K562 (cell line): ENCODE measurements around the gene WDR64.

ENCODE experiments used
- CEBPG ChIP-seq, 3 experiments: fragments of 200-800 bp in 1 of 3; sonication (Bioruptor generic) in 1 of 3; sonication (generic) in 1 of 3; formaldehyde crosslinking in 1 of 3; IDR thresholded peaks in 2 of 3; conservative IDR thresholded peaks in 1 of 3; 2 replicates each; pipeline versions ENCODE4 v1.6.1 to v1.8.0; 2016 to 2022; ENCODE audit warnings: missing compliant biosample characterization in 2 of 3, missing genetic modification characterization in 2 of 3, mild to moderate bottlenecking in 1 of 3, missing genetic modification reagents in 1 of 3
- KLF16 ChIP-seq: IDR thresholded peaks from 2 replicates; pipeline ENCODE4 v1.6.1; 2016; ENCODE audit warnings: antibody characterized with exemption
- MED1 ChIP-seq: sonication (generic); formaldehyde crosslinking; IDR thresholded peaks from 2 replicates; pipeline ENCODE4 v1.8.1; 2023; ENCODE audit warnings: missing genetic modification reagents, borderline replicate concordance
- NFYB ChIP-seq: IDR thresholded peaks from 2 replicates; pipeline ENCODE4 v1.6.1; 2011; ENCODE audit warnings: mild to moderate bottlenecking, moderate library complexity; ENCODE audit not compliant: insufficient read length; ENCODE audit errors: extremely low read depth
- SMC3 ChIP-seq: conservative IDR thresholded peaks from 2 replicates; pipeline ENCODE4 v1.6.1; 2011; ENCODE audit warnings: low read depth, low read length, improper control_type of control experiment; ENCODE audit not compliant: insufficient read depth
- ZFP30 ChIP-seq: fragments of 250-450 bp; sonication (Bioruptor Pico); IDR thresholded peaks from 2 replicates; pipeline ENCODE4 v1.8.0; 2022; ENCODE audit warnings: moderate library complexity, mild to moderate bottlenecking, inconsistent platforms, borderline replicate concordance
- TF ChIP-seq, protein P1 (sequence below): fragments of 250-450 bp; sonication (Bioruptor Pico); IDR thresholded peaks from 2 replicates; pipeline ENCODE4 v1.5.0; 2021
- TF ChIP-seq, protein P2 (sequence below), 2 experiments: fragments of 450-650 bp; formaldehyde crosslinking in 1 of 2; IDR thresholded peaks; 2 replicates each; pipeline versions ENCODE4 v1.4.0 to v1.6.1; 2014 to 2020; ENCODE audit warnings: mild to moderate bottlenecking in 2 of 2, borderline replicate concordance in 1 of 2, low read depth in 1 of 2

DNA sequence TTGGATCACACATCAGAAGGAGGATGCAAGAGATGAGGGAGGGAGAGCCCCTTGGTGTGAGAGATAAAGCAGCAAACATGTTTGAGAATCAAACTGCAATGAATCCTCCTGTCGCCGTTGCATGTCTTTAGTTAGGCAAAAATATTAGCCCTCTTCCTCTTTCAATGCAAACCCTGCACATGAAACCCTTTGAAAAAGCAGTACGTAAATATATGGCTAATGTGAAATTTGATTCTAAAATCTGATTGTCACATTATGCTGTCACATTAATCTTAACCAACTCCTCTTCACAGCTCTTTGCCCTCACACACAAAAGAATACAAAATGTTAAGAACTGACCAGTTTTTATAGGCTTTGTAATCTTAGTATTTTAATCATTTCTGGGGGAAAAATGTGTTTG is 63.4 kb downstream of the WDR64 start:
- no peak for TF ChIP-seq NFYB
- TF ChIP-seq MED1 (CRISPR knock-in tag): no peak
- TF ChIP-seq, protein P1, sequence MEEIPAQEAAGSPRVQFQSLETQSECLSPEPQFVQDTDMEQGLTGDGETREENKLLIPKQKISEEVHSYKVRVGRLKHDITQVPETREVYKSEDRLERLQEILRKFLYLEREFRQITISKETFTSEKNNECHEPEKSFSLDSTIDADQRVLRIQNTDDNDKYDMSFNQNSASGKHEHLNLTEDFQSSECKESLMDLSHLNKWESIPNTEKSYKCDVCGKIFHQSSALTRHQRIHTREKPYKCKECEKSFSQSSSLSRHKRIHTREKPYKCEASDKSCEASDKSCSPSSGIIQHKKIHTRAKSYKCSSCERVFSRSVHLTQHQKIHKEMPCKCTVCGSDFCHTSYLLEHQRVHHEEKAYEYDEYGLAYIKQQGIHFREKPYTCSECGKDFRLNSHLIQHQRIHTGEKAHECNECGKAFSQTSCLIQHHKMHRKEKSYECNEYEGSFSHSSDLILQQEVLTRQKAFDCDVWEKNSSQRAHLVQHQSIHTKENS: no peak
- no peak for TF ChIP-seq CEBPG (CRISPR knock-in tag; IDR thresholded peaks at IDR 0.05)
- TF ChIP-seq CEBPG (tag; conservative IDR thresholded peaks at IDR 0.05 in 1 of 2, IDR thresholded peaks at IDR 0.05 in 1 of 2): no peak
- TF ChIP-seq SMC3: no peak
- no peak for TF ChIP-seq ZFP30 (CRISPR knock-in tag)
- TF ChIP-seq KLF16: no peak
- TF ChIP-seq, protein P2, sequence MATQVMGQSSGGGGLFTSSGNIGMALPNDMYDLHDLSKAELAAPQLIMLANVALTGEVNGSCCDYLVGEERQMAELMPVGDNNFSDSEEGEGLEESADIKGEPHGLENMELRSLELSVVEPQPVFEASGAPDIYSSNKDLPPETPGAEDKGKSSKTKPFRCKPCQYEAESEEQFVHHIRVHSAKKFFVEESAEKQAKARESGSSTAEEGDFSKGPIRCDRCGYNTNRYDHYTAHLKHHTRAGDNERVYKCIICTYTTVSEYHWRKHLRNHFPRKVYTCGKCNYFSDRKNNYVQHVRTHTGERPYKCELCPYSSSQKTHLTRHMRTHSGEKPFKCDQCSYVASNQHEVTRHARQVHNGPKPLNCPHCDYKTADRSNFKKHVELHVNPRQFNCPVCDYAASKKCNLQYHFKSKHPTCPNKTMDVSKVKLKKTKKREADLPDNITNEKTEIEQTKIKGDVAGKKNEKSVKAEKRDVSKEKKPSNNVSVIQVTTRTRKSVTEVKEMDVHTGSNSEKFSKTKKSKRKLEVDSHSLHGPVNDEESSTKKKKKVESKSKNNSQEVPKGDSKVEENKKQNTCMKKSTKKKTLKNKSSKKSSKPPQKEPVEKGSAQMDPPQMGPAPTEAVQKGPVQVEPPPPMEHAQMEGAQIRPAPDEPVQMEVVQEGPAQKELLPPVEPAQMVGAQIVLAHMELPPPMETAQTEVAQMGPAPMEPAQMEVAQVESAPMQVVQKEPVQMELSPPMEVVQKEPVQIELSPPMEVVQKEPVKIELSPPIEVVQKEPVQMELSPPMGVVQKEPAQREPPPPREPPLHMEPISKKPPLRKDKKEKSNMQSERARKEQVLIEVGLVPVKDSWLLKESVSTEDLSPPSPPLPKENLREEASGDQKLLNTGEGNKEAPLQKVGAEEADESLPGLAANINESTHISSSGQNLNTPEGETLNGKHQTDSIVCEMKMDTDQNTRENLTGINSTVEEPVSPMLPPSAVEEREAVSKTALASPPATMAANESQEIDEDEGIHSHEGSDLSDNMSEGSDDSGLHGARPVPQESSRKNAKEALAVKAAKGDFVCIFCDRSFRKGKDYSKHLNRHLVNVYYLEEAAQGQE (IDR thresholded peaks at IDR 0.05; ENCODE audit: borderline replicate concordance): no peak
- TF ChIP-seq, protein P2 (CRISPR knock-in tag; IDR thresholded peaks at IDR 0.05; ENCODE audit: low read depth): no peak
